ENCODE measurements around the gene UVSSA.
"Not testable (repeated sequence)": the region's sequence is repeated elsewhere in the genome, so short reads cannot be mapped to it uniquely, and the experiment has no call there.

The UVSSA gene

DNA sequence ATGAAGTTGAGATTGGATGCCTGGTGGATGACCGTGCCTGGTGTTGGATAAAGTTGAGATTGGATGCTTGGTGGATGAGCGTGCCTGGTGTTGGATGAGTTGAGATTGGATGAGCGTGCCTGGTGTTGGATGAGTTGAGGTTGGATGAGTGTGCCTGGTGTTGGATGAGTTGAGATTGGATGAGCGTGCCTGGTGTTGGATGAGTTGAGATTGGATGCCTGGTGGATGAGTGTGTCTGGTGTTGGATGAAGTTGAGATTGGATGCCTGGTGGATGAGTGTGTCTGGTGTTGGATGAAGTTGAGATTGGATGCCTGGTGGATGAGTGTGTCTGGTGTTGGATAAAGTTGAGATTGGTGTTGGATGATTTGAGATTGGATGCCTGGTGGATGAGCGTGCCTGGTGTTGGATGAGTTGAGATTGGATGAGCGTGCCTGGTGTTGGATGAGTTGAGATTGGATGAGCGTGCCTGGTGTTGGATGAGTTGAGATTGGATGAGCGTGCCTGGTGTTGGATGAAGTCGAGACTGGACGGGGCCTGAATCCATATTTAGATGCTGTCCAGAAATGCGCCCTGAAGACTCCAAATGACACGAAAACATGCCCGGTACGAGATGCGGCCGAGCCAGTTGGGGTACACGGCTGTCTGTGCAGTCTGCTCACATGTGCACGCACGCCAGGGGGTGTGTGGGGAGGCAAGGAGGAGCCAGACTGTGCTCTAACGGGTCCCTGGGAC, 22.4 kb upstream of the UVSSA start:
- not testable (repeated sequence) for H3K4me1 Mint-ChIP-seq (ENCODE audit: low read depth); H3K4me3 Mint-ChIP-seq; H3K36me3 Mint-ChIP-seq; H3K27ac Mint-ChIP-seq; H3K27me3 Mint-ChIP-seq; H3K9me3 Mint-ChIP-seq (ENCODE audit: low read depth)

DNA sequence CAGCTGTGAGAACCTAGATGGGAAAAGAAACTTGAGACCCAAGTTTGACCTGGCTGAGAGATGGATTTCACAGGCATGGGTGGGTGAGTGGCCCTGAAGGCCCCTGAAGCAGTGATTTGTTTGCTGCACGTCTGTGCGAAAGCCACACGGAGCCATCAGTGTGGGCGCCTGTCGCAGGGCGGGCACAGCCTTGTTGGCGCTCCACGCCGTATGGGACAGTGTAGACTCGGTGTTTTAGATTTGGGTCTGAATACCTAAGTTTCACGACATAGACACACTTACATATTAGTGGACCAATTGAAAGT, 21.9 kb upstream of the UVSSA start:
- H3K4me1 Mint-ChIP-seq (ENCODE audit: low read depth), result peaks cover 11% of the 10 kb centered on the region
- peaks cover 2% of the 10 kb centered on the region for H3K36me3 Mint-ChIP-seq
- no peak overlapping the region for H3K4me3 Mint-ChIP-seq
- H3K27ac Mint-ChIP-seq, result no peak overlapping the region
- no peaks in the 10 kb centered on the region for H3K27me3 Mint-ChIP-seq
- no peaks in the 10 kb centered on the region for H3K9me3 Mint-ChIP-seq (ENCODE audit: low read depth)

DNA sequence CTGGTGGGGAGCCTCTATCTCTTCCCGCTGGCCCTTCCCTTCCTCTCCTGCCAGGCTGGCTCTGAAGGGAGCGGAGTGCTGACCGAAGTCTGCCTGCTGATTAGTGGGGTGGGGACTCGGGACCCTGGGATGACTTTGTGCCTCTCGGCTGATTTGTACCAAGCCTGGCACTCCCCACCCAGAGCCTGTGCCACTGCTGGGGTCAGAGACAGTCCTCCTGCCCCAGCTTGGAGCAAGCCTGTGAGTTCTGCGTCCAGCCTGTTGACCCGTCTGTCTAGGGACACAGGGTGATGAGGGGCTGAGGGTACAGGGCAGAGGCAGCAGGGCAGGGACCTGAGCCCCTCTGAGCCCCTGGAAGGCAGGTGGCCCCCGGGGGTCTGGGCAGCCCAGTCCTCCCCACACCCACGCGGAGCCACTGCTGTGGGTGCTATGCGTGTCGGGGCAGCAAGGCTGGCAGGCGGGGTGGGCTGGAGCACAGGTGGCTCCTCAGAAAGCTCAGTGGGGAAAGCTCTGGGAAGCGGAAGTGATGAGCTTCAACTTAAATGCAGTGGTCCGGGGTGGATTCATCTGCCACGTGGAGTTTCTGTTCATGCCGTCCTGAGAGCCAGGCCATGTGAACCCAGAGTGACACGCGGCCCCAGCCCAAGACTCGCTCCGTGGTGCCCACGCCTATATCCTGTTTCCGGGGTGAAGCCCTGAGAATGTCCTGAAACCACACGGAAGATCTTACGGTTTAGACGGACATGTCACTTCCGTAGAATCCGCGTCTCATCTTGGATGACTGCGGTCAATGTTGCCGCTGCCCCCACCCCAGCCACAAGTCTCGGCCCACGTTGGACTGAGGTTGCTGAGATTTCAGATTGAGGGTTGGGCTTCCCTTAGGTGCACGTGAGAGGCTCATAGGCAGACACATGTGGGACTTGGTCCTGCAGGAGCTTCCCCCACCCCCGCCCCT, 21.1 kb upstream of the UVSSA start:
- Mint-ChIP-seq H3K4me3 (no peak overlapping the region), H3K27ac (no peak overlapping the region), H3K36me3 (peaks cover 2% of the 10 kb centered on the region), H3K4me1 (ENCODE audit: low read depth) (peaks cover 19% of the 10 kb centered on the region), H3K27me3 (no peaks in the 10 kb centered on the region), H3K9me3 (ENCODE audit: low read depth) (no peaks in the 10 kb centered on the region)

DNA sequence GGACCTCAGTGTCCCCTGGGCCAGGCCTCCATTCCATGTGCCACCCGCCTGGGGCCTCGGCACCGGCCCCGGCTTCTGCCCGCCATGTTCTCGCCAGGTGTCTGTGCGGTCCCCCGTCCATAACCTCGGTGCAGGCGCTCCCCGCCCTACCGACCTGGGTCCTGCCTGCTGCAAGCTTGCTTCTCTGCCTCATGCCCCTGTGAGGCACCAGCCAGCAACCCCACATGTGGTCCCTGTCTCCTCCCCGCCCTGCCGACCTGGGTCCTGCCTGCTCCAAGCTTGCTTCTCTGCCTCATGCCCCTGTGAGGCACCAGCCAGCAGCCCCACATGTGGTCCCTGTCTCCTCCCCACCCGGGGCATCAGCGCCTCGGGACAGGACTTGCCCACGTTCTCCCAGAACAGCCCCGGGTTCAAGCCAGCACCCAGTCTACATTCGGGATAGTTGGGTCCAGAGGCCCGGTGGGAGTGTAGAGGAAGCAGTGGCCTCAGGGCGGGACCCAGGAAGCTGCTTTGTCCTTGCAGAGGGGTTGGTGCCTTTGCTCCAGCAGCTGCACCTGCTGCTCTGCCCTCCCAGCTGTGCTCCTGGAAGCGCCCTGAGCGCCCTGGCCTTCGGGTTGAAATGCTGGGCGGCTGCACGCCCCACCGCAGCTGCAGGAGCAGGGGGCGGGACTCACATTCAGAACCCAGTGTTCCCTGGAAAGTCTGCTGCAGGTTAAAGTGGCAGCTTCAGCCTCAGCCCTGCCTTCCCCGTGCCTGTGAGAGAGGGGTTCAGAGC, 20.1 kb upstream of the UVSSA start:
- H3K27ac Mint-ChIP-seq, result no peak overlapping the region
- H3K4me3 Mint-ChIP-seq, result no peak overlapping the region
- H3K9me3 Mint-ChIP-seq (ENCODE audit: low read depth), result no peaks in the 10 kb centered on the region
- H3K27me3 Mint-ChIP-seq, result no peaks in the 10 kb centered on the region
- no peaks in the 10 kb centered on the region for H3K36me3 Mint-ChIP-seq
- H3K4me1 Mint-ChIP-seq (ENCODE audit: low read depth), result peaks cover 25% of the 10 kb centered on the region

DNA sequence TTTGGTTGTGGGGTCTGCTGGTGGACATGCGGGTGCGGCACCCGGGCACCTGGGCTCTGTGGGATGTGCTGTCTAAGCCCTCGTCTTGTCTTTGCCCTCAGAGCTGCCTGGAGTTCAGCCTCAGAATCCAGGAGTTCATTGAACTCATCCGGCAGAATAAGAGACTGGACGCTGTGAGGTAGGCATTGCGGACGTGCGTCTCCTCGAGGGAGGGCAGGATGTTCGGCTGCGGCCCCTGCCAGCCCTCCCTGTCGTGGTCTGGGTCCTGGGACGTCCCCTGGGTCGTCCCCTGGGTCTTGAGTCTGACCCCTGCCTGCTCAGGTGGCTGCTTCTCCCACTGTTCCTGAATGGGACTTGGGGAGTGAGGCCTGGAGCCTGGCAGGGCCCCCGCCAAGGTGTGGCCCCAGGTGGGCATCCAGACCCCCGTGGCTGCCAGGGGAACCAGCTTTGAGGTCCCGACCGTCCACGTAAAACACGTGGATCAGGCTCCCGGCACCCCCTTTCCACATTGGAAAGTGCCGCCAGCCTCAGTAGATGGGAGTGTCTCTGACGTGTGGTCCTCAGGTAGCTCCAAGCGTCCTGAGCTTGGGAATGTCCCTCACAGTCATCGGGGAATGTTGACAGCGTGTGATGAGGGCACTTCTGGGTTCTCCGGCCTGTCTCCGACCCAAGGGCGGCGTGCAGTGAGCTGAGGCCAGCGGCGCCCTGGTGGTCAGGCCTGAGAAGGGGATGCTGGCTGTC, 19.3 kb upstream of the UVSSA start:
- Mint-ChIP-seq H3K36me3 (no peaks in the 10 kb centered on the region), H3K4me1 (ENCODE audit: low read depth) (peaks cover 25% of the 10 kb centered on the region), H3K9me3 (ENCODE audit: low read depth) (no peaks in the 10 kb centered on the region), H3K27ac (no peak overlapping the region), H3K4me3 (no peak overlapping the region), H3K27me3 (no peaks in the 10 kb centered on the region)

DNA sequence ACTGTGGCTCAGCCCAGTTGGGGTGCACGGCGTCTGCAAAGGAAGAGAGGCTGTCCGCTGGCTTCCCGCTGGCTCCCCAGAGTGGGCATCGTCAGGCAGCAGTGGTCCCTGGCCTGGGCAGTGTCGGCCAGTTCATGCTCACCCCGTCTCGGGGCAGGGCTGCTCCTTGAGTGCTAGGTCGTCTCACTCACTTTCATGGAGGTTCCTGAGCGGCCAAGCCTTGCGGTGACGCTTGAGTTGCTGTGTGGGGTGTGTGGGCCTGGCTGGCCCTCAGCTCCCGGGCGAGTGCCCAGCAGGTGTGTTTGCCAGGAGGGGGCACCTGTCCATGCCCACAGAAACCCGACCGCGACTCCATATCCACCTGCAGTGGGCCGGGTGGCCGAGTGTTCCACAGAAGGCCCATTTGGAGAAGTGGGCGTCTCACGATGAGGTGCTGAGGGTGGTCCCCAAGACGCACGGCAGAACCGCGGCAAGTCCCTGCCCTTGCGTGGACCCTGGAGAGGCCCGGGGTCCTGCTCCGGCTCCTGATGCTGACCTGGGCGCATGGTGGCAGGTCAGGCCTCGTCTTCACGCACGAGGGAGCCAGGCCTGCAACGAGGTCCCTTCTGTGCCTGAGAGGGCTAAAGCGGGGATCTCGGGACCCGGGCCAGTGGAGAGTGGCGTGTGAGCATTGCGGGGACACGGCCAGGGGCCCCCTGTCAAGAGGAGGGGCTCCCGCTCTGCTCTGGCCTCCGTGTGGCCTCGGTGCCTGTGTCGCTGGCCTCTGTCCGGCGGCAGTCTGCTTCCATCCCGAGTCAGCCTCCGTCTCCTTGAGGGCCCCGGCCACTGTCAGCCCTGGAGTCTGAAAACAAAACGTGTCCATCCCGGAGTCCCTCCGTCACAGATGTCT, 18.5 kb upstream of the UVSSA start:
- peak overlapping the region; percentile 28 for H3K27ac Mint-ChIP-seq
- peaks cover 25% of the 10 kb centered on the region for H3K4me1 Mint-ChIP-seq (ENCODE audit: low read depth)
- H3K9me3 Mint-ChIP-seq (ENCODE audit: low read depth), result no peaks in the 10 kb centered on the region
- no peaks in the 10 kb centered on the region for H3K36me3 Mint-ChIP-seq
- H3K4me3 Mint-ChIP-seq, result no peak overlapping the region
- no peaks in the 10 kb centered on the region for H3K27me3 Mint-ChIP-seq

DNA sequence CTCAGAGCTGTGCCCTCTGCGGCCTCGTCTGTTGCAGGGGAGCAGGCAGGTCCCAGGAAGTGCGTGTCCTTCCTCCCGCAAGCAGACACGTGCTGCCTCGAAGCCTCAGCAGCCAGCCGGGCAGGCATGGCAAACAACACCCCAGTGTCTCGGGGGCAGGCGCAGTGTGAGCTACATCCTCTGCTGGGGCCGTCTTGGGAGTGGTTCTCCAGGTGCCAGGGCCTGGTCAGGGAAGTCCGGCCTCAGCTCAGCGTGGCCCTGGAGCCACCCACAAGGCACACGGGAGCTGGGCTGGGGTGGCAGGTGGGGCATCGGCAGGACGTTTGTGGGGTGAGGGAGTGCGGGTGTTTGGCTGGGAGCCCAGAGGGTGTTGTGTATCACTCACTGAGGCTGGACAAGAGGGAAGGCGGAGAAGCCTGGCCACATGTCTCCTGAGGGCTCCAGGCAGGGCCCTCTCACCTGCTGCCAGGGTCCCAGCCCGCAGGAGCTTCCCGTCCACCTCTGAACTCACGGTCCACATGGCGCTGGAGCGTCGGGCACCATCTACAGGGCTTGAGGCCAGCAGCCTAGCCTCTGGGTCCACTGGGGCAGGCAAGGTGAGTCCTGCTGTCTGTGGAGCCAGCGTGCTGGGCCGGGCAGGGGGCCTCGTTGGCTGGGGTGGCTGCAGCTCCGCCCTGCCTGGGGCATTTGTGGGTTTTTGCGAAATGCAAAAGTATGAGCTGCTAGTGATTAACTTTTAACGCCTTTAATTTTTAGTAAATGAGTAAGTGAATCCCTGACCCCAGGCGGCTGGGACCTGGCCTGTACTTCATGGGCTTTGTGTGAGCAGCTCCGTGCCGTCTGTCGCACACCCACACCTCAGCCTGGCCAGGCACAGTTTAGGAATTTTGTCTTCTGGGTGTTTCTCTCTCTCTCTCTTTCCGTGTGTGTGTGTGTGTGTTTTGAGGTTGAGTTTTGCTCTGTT, 17.3 kb upstream of the UVSSA start:
- Mint-ChIP-seq H3K4me1 (ENCODE audit: low read depth) (peaks cover 25% of the 10 kb centered on the region), H3K4me3 (peak overlapping the region; percentile 59), H3K27me3 (no peaks in the 10 kb centered on the region), H3K36me3 (no peaks in the 10 kb centered on the region), H3K27ac (peak overlapping the region; percentile 89), H3K9me3 (ENCODE audit: low read depth) (no peaks in the 10 kb centered on the region)

DNA sequence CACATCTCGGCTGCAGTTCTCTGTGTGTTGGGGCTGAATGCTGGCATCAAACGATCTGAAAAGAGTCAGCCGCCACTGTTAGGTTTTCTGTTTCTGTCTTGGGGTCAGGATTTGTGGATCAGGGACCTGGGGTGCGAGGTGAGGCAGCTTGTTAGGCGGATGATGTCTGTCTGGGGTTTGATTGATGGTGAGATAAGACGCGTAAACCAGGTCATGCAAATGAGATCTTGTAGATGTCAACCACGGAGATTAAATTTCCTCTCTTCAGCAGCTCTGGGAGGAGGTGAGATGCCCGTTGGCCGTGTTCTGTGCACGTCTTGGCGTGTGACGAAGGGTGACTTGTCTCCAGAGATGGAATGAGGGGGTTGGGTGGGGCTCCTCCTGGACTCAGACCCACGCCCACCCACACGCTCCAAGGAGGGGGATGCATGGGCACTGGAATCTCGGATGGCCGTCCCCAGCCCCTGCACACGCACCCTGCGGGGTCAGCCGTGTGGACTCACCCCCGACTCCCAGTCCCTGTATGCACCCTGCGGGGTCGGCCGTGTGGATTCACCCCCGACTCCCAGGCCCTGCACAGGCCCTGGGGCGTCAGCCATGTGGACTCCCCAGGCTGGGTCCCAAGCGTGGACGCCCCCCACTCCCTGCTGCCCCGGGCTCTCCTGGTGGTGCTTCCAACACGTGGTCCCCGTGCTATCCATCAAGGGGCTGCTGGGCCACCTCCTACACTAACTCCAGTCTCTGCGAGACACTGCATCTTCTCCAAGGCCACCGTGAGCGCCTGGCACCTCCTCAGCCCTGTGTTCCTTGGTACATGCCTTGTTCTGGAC, 16.0 kb upstream of the UVSSA start:
- peak overlapping the region; percentile 59 for H3K4me3 Mint-ChIP-seq

DNA sequence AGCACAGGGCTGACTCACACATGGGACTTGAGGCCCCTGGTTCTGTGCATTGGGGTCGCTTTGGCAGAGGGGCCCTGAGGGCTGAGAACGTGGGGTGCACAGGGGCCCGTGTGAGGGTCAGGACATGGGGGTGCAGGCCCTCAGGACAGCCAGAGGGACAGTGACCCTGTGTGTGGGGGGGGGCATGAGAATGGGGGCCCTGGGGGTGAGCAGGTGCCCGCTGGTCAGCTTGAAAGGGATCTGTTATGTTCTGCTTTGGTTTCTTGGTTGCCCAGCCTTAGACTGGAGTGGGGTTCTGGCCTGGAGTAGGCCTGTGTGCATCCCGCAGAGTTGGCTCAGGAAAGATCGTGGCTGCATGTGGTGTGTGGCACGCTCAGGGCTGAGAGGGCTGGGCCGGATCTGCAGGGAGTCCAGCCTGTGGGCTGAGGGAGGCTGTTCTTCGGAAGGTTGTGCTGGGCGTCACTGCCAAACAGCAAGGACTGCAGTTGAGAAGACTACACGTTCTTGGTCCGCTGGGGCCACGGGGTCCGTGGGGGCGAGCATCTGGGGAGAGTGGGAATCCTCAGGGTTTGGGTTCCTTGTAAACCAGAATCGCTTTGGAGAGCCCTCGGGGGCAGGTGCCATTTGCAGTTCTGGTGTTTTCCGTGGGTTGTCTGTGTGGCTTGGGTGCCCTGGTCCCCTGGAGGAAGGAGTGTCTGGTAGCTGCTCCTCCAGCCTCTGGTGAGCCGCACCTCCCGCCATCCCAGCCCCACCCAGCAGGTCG, 15.2 kb upstream of the UVSSA start:
- H3K4me1 Mint-ChIP-seq (ENCODE audit: low read depth), result peaks cover 34% of the 10 kb centered on the region
- H3K9me3 Mint-ChIP-seq (ENCODE audit: low read depth), result no peaks in the 10 kb centered on the region
- peak overlapping the region; percentile 41 for H3K27ac Mint-ChIP-seq
- no peaks in the 10 kb centered on the region for H3K27me3 Mint-ChIP-seq
- no peak overlapping the region for H3K4me3 Mint-ChIP-seq
- peaks cover 7% of the 10 kb centered on the region for H3K36me3 Mint-ChIP-seq

More for the DNA sequence above, 16.0 kb upstream of the UVSSA start:
- H3K9me3 Mint-ChIP-seq (ENCODE audit: low read depth), result no peaks in the 10 kb centered on the region
- H3K27ac Mint-ChIP-seq, result peak overlapping the region; percentile 89
- H3K27me3 Mint-ChIP-seq, result no peaks in the 10 kb centered on the region
- H3K36me3 Mint-ChIP-seq, result peaks cover 3% of the 10 kb centered on the region
- H3K4me1 Mint-ChIP-seq (ENCODE audit: low read depth), result peaks cover 29% of the 10 kb centered on the region

DNA sequence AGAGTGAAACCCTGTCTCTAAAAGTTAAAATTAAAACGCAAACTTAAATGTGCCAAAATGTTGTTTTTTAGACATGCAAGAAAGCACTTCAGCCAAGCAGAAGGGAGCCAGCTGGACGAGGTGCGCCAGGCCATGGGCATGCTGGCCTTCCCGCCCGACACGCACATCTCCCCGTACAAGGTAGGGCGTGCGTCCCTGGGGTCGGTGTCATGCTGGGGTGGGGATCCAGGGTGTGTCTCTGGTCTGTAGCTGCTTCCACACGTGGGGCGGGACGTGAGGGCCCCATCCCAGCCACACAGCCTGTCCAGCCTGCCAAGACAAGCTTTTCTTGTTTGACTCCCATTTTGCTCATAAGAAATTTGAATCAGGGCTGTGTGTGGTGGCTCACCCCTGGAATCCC, 14.3 kb upstream of the UVSSA start:
- H3K9me3 Mint-ChIP-seq (ENCODE audit: low read depth), result no peaks in the 10 kb centered on the region
- peaks cover 11% of the 10 kb centered on the region for H3K36me3 Mint-ChIP-seq
- H3K4me1 Mint-ChIP-seq (ENCODE audit: low read depth), result peaks cover 43% of the 10 kb centered on the region
- H3K27me3 Mint-ChIP-seq, result no peaks in the 10 kb centered on the region
- no peak overlapping the region for H3K4me3 Mint-ChIP-seq
- H3K27ac Mint-ChIP-seq, result no peak overlapping the region

DNA sequence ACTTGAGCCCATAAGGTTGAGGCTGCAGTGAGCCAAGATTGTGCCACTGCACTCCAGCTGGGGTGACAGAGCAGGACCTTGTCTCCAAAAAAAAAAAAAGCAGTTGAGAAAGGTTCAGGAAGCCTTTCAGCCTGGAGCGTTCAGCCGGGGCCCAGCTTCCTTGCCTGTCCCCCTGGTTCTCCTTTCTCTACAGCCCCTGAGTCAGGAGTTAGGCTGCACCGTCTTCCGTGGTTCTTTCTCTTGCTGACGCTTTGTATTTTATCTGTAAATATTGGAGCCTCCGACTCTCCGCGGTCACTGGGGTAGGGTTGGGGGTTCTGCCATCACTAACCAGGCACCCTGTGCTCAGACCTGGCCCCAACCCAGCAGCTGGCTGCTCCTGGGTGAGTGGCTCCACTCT, 13.8 kb upstream of the UVSSA start:
- H3K9me3 Mint-ChIP-seq (ENCODE audit: low read depth), result no peaks in the 10 kb centered on the region
- no peak overlapping the region for H3K27ac Mint-ChIP-seq
- H3K4me3 Mint-ChIP-seq, result no peak overlapping the region
- no peaks in the 10 kb centered on the region for H3K27me3 Mint-ChIP-seq
- peaks cover 11% of the 10 kb centered on the region for H3K36me3 Mint-ChIP-seq
- peaks cover 46% of the 10 kb centered on the region for H3K4me1 Mint-ChIP-seq (ENCODE audit: low read depth)
